K562 (cell line): ENCODE measurements around the gene CTNNBL1. TPM values are rescaled to one million over a fixed set of nuclear protein-coding genes. Genes with fewer than 3 reads are reported as not detected.

Experiments
- ATAC-seq: fragments of 200-7000 bp; cut with Tn5 transposase; 3 replicates; pipeline ENCODE4 v1.9.1; 2020; ENCODE audit warnings: moderate library complexity
- BruUV-seq: library from RNA; stranded (reverse); fragments of 400-500 nt; replicated peaks from 2 replicates; lab custom pipeline; 2021; lab: Mats Ljungman, UMichigan
- CTCF ChIA-PET: fragments of 300-600 bp; formaldehyde crosslinking; extraction: SDS; loops from one replicate; lab custom pipeline; 2021; ENCODE audit warnings: low intra/inter-chr PET ratio; lab: Yijun Ruan, JAX
- POLR2A ChIA-PET: fragments of 300-600, 350-650 bp; sonication (Branson Sonifier 250); formaldehyde crosslinking; extraction: SDS; loops from one replicate; lab custom pipeline; 2021; ENCODE audit warnings: antibody characterized with exemption, inconsistent platforms; lab: Yijun Ruan, JAX
- DNase-seq, 4 experiments: peaks; one replicate each; pipeline versions ENCODE4 v3.0.0 to v3.0.0-alpha.2; 2011 to 2018; ENCODE audit warnings: low spot score in 3 of 4, mixed read lengths in 3 of 4; ENCODE audit errors: extremely low read depth in 1 of 4
- FAIRE-seq: peaks from 2 replicates; lab custom pipeline; 2011; peaks lifted over from hg19 to GRCh38; lab: Jason Lieb, UNC
- H2AFZ ChIP-seq: 2 replicates; pipeline ENCODE4 v1.6.0; 2011; ENCODE audit warnings: low read depth, low read length, control low read depth, inconsistent platforms
- H3K27ac ChIP-seq: fragments of 200-600 bp; 3 replicates; pipeline ENCODE4 v1.8.0; 2011; ENCODE audit warnings: low read depth, mild to moderate bottlenecking, control low read depth, inconsistent platforms, low read length, moderate library complexity, mixed read lengths; ENCODE audit errors: extremely low read depth
- H3K27me3 ChIP-seq, 2 experiments: fragments of 300-600 bp in 1 of 2; 2 replicates in 1 of 2; 3 replicates in 1 of 2; pipeline versions ENCODE4 v1.6.0 to v1.8.0; 2011; ENCODE audit warnings: inconsistent platforms in 2 of 2, low read length in 2 of 2, mild to moderate bottlenecking in 1 of 2, mixed read lengths in 1 of 2, moderate library complexity in 1 of 2; ENCODE audit not compliant: control insufficient read depth in 2 of 2, insufficient read depth in 2 of 2
- H3K36me3 ChIP-seq: fragments of 300-600 bp; 3 replicates; pipeline ENCODE4 v1.8.0; 2011; ENCODE audit warnings: mild to moderate bottlenecking, low read length, inconsistent platforms; ENCODE audit not compliant: control insufficient read depth, insufficient read depth
- H3K4me1 ChIP-seq, 2 experiments: fragments of 200-600 bp in 1 of 2; replicated peaks in 1 of 2; 2 replicates in 1 of 2; 3 replicates in 1 of 2; pipeline versions ENCODE4 v1.5.1 to v1.8.0; 2011; ENCODE audit warnings: inconsistent platforms in 2 of 2, low read length in 2 of 2, mild to moderate bottlenecking in 1 of 2, mixed read lengths in 1 of 2, moderate library complexity in 1 of 2; ENCODE audit not compliant: control insufficient read depth in 2 of 2, insufficient read depth in 2 of 2
- H3K4me2 ChIP-seq: 2 replicates; pipeline ENCODE4 v1.6.1; 2011; ENCODE audit warnings: low read length, control low read depth, inconsistent platforms, mixed read lengths; ENCODE audit not compliant: insufficient read depth
- H3K4me3 ChIP-seq: fragments of 200-600 bp; sonication (generic), shearing (Covaris generic); 2 replicates; pipeline ENCODE4 v1.5.1; 2016; ENCODE audit warnings: control low read depth, inconsistent platforms
- H3K79me2 ChIP-seq: fragments of 200-600 bp; 3 replicates; pipeline ENCODE4 v1.8.0; 2011; ENCODE audit warnings: low read length, inconsistent platforms; ENCODE audit not compliant: control insufficient read depth, insufficient read depth
- H3K9ac ChIP-seq, 2 experiments: 2 replicates each; pipeline versions ENCODE4 v1.6.0 to v1.6.1; 2011; ENCODE audit warnings: low read depth in 2 of 2, low read length in 2 of 2, control low read depth in 1 of 2, inconsistent platforms in 1 of 2, mild to moderate bottlenecking in 1 of 2, mixed read lengths in 1 of 2; ENCODE audit not compliant: insufficient read depth in 1 of 2
- H3K9me1 ChIP-seq: one replicate; pipeline ENCODE4 v1.6.0; 2011; ENCODE audit warnings: inconsistent platforms, mild to moderate bottlenecking, low read length, moderate library complexity; ENCODE audit not compliant: control insufficient read depth, insufficient read depth
- H3K9me3 ChIP-seq: replicated peaks from 2 replicates; pipeline ENCODE4 v1.5.1; 2011; ENCODE audit warnings: low read depth, low read length, inconsistent platforms; ENCODE audit not compliant: control insufficient read depth, insufficient read depth
- H4K20me1 ChIP-seq: replicated peaks from 2 replicates; pipeline ENCODE4 v1.6.1; 2011; ENCODE audit warnings: low read length, inconsistent platforms, mixed read lengths; ENCODE audit not compliant: control insufficient read depth, insufficient read depth
- ADNP ChIP-seq: fragments of 200-800 bp; sonication (Bioruptor generic); IDR thresholded peaks from 2 replicates; pipeline ENCODE4 v1.6.1; 2016; ENCODE audit warnings: missing genetic modification characterization, missing compliant biosample characterization
- BCOR ChIP-seq: fragments of 450-650 bp; IDR thresholded peaks from 2 replicates; pipeline ENCODE4 v1.6.1; 2016
- CBFA2T3 ChIP-seq: fragments of 450-650 bp; IDR thresholded peaks from 2 replicates; pipeline ENCODE4 v1.6.1; 2017
- EHMT2 ChIP-seq: fragments of 450-650 bp; IDR thresholded peaks from 2 replicates; pipeline ENCODE4 v1.6.1; 2018; ENCODE audit warnings: antibody characterized with exemption
- KDM1A ChIP-seq, 2 experiments: fragments of 450-650 bp; IDR thresholded peaks; 2 replicates each; pipeline ENCODE4 v1.6.1; 2016; ENCODE audit warnings: mild to moderate bottlenecking in 2 of 2
- NFATC3 ChIP-seq: fragments of 450-650 bp; IDR thresholded peaks from 2 replicates; pipeline ENCODE4 v1.6.1; 2017; ENCODE audit warnings: mild to moderate bottlenecking
- POU5F1 ChIP-seq: fragments of 150-350 bp; IDR thresholded peaks from 2 replicates; pipeline ENCODE4 v1.6.1; 2014; ENCODE audit warnings: borderline replicate concordance, low read length, low read depth, mild to moderate bottlenecking; ENCODE audit not compliant: partially characterized antibody
- PTRF ChIP-seq: fragments of 450-650 bp; IDR thresholded peaks from 2 replicates; pipeline ENCODE4 v1.6.1; 2016; ENCODE audit warnings: mild to moderate bottlenecking, missing genetic modification characterization, missing compliant biosample characterization
- RBM25 ChIP-seq: fragments of 200-400 bp; formaldehyde crosslinking; IDR thresholded peaks from 2 replicates; pipeline ENCODE4 v1.6.1; 2018; ENCODE audit warnings: low read length, low read depth, moderate library complexity; ENCODE audit not compliant: severe bottlenecking
- ZNF696 ChIP-seq: fragments of 250-450 bp; sonication (Bioruptor Pico); conservative IDR thresholded peaks from 2 replicates; pipeline ENCODE4 v1.4.0; 2020; ENCODE audit warnings: mild to moderate bottlenecking, moderate library complexity
- WGBS: fragments of 100-300 bp; shearing (Covaris generic); methylation state at CpG from one replicate; pipeline ENCODE4 v1.1.6; 2016; ENCODE audit warnings: low coverage, mixed read lengths; ENCODE audit not compliant: insufficient coverage; ENCODE audit errors: missing lambda C conversion rate; 5-methylcytosine and 5-hydroxymethylcytosine counted together
- in situ Hi-C: fragments of 300-500 bp; cut with MboI; formaldehyde crosslinking; loops from 4 replicates; pipeline ENCODE4 v1.15.0; 2018; ENCODE audit warnings: inconsistent platforms, mixed read lengths
- intact Hi-C: fragments of 100-400 bp; cut with micrococcal nuclease; formaldehyde crosslinking; loops from 2 replicates; pipeline ENCODE4 v1.14.2; 2022
- polyA plus RNA-seq, 8 experiments: library from polyadenylated mRNA; depleted of rRNA in 4 of 8; stranded (reverse) in 5 of 8; unstranded in 3 of 8; fragments of >200 nt; fragmentation: Nextera tagmentation in 2 of 8; fragmentation: Illumina TruSeq in 1 of 8; extraction: Ambion mirVana in 2 of 8; extraction: Trizol in 1 of 8; gene quantifications; 2 replicates each; pipeline versions ENCODE4 v1.2.1 to v1.2.3, GENCODE V29; 2011 to 2014; ENCODE audit warnings: inconsistent platforms in 1 of 8, missing spikeins in 1 of 8
- total RNA-seq, 7 experiments: library from RNA; depleted of rRNA in 6 of 7; stranded (reverse); fragments of >200 nt in 6 of 7; fragmentation: Illumina TruSeq in 2 of 7; extraction: Trizol in 2 of 7; gene quantifications; 2 replicates each; pipeline versions ENCODE4 v1.2.1 to v1.2.3, GENCODE V29; 2011 to 2021; ENCODE audit warnings: low replicate concordance in 1 of 7
- TF ChIP-seq, protein P1 (sequence below): IDR thresholded peaks from 2 replicates; pipeline ENCODE4 v1.6.1; 2012; ENCODE audit warnings: low read depth, low read length, improper control_type of control experiment, borderline replicate concordance

The CTNNBL1 gene
- total and polyA plus RNA-seq, 9 of the 15 experiments (the other 6 are each of a cell fraction or from before 2014, with no cell fraction given), result 32.4 to 85.6 (median 43.6) TPM

DNA sequence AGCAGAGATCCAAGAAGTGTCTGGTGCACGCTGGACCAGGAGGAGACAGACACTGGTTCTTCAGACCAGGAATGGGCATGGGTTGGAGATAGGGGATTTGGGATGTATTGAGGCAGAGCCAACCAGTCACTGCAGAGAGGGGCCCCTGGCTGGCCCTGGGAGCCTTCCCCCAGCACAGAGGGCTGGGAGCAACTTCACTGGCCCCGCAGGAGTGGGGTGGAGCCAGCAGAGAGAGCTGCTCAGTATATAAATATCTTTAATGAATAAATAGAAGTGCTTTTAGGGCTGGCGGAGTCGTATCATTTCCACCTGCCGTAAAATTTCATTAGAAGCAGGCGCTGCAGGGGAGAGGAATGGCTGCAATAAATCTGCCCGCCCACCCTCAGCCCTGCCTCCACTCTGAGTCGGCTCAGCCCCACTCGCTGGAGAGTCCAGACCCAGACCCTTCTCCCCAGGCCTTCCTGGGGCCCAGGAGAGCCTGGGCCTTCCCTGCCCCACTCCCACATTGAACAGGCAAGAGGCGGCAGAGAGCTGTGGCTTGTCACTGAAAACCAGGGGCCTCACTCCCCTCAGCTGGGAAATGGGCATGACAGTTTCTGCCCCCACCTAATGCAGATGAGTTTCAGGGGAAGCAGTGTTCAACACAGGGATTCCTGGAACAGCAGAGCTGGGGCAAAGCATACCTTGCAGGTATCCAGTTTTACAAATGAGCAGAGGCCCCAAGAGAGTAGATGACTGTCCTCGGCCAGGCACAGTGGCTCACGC lies 185.2 kb downstream of the CTNNBL1 start (continued):
- TF ChIP-seq POU5F1, result no peak
- no peak for TF ChIP-seq EHMT2
- TF ChIP-seq, protein P1, sequence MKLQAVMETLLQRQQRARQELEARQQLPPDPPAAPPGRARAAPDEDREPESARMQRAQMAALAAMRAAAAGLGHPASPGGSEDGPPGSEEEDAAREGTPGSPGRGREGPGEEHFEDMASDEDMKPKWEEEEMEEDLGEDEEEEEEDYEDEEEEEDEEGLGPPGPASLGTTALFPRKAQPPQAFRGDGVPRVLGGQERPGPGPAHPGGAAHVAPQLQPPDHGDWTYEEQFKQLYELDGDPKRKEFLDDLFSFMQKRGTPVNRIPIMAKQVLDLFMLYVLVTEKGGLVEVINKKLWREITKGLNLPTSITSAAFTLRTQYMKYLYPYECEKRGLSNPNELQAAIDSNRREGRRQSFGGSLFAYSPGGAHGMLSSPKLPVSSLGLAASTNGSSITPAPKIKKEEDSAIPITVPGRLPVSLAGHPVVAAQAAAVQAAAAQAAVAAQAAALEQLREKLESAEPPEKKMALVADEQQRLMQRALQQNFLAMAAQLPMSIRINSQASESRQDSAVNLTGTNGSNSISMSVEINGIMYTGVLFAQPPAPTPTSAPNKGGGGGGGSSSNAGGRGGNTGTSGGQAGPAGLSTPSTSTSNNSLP, result no peak
- TF ChIP-seq PTRF (tag), result no peak

DNA sequence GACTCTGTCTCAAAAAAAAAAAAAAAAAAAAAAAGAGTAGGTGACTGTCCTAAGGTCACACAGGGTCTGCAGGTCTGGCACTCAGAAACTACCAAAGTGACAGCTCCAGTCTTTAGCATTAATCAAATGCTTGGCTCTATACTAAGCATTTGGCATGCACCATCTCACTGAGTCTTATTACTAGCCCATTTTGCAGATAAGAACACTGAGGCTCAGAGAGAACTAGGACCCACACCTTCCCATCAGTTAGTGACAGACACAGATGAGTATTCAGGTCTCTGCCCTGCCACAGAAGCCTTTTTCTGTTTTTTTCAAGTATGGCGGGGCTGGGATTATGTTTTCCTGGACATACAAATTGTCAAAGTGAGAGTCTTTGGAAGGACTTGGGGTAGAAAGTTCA lies 186.0 kb downstream of the CTNNBL1 start:
- intact Hi-C loops (no loop called here), in situ Hi-C loops (no loop called here)
- no peaks in the 10 kb centered on the region for H3K9me3 ChIP-seq
- POLR2A ChIA-PET, result interaction anchor here (0.6 to 1.2 kb wide), 4 partner anchors 8 to 336 kb away, joined by 3 to 6 read pairs (median 6); no protein-coding TSS in a partner anchor
- no peak overlapping the region for H3K4me2 ChIP-seq
- BruUV-seq, result no TSS peak
- H3K79me2 ChIP-seq, result no peaks in the 10 kb centered on the region
- no peak overlapping the region for H2AFZ ChIP-seq
- H3K9ac ChIP-seq, result no peak overlapping the region
- peaks cover 14% of the 10 kb centered on the region; the same call in 1 of the 2 replicates for H4K20me1 ChIP-seq
- no peak for DNase-seq
- H3K4me1 ChIP-seq, result peaks cover 11 to 14% of the 10 kb centered on the region in 2 experiments; a peak in 4 of 5 replicates
- H3K36me3 ChIP-seq, result no peaks in the 10 kb centered on the region
- H3K27ac ChIP-seq, result no peak overlapping the region
- FAIRE-seq, result no peak
- H3K27me3 ChIP-seq, result peaks cover 31 to 60% of the 10 kb centered on the region in 2 experiments
- no peaks in the 10 kb centered on the region for H3K9me1 ChIP-seq
- no peak for ATAC-seq
- CTCF ChIA-PET, result no interaction called here
- WGBS, result 21% methylated on average over 1 of the region's 1 CpG
- H3K4me3 ChIP-seq, result no peak overlapping the region
- TF ChIP-seq ADNP (tag) (peak; percentile 59; the same call in 1 of the 2 replicates), BCOR (peak; percentile 53), ZNF696 (CRISPR knock-in tag) (no peak), RBM25 (peak; percentile 85), KDM1A (IDR thresholded peaks at IDR 0.05) (peak; percentile 12 to 30; a peak in 1 of 4 replicates), CBFA2T3 (no peak), NFATC3 (no peak)
